Breast epithelium (tissue), 4 donors: Measurements from ENCODE around the gene KCNQ2. TPM values are rescaled to one million over a fixed set of nuclear protein-coding genes. Genes with fewer than 3 reads are reported as not detected.

ENCODE experiments used
- DNase-seq, 2 donors: peaks; one replicate each; pipeline ENCODE4 v3.0.0-alpha.2; 2019; ENCODE audit warnings: low spot score in 2 of 2
- H3K27ac ChIP-seq, 2 donors: fragments of 200-600 bp; sonication (generic) in 1 of 2; one replicate each; pipeline ENCODE4 v1.5.1; 2016 to 2019; ENCODE audit warnings: mild to moderate bottlenecking in 1 of 2
- H3K27me3 ChIP-seq, 2 donors: fragments of 200-600 bp; sonication (generic) in 1 of 2; one replicate each; pipeline versions ENCODE4 v1.5.1 to v1.6.0; 2017 to 2019; ENCODE audit warnings: control low read depth in 1 of 2, mild to moderate bottlenecking in 1 of 2
- H3K36me3 ChIP-seq: fragments of 200-600 bp; one replicate; pipeline ENCODE4 v1.5.1; 2019
- H3K4me1 ChIP-seq, 2 donors: fragments of 200-600 bp; sonication (generic); one replicate each; pipeline ENCODE4 v1.5.1; 2016 to 2019; ENCODE audit warnings: control low read depth in 1 of 2
- H3K4me3 ChIP-seq, 3 donors: fragments of 200-600 bp; sonication (generic); 1 replicate in 2 of 3; 2 replicates in 1 of 3; pipeline ENCODE4 v1.5.1; 2016 to 2019; ENCODE audit warnings: mild to moderate bottlenecking in 3 of 3, moderate library complexity in 2 of 3
- H3K9me3 ChIP-seq, 2 donors: fragments of 200-600 bp; sonication (generic) in 1 of 2; one replicate each; pipeline ENCODE4 v1.5.1; 2016 to 2019; ENCODE audit warnings: control low read depth in 1 of 2
- CTCF ChIP-seq, 3 donors: fragments of 450-650 bp; IDR thresholded peaks; one replicate each; pipeline ENCODE4 v1.5.1; 2016 to 2017; ENCODE audit warnings: antibody characterized with exemption in 3 of 3, mild to moderate bottlenecking in 3 of 3, moderate library complexity in 3 of 3
- POLR2A ChIP-seq: fragments of 450-650 bp; IDR thresholded peaks from one replicate; pipeline ENCODE4 v1.6.1; 2016; ENCODE audit warnings: antibody characterized with exemption, mild to moderate bottlenecking, moderate library complexity
- POLR2AphosphoS5 ChIP-seq, 3 donors: sonication (generic); formaldehyde crosslinking; IDR thresholded peaks; one replicate each; pipeline ENCODE4 v1.6.1; 2017; ENCODE audit warnings: antibody characterized with exemption in 3 of 3
- intact Hi-C: fragments of 100-400 bp; cut with DNase I; formaldehyde crosslinking; loops from one replicate; pipeline ENCODE4 v1.15.1; 2023; ENCODE audit warnings: low total_unique reads
- total RNA-seq, 3 donors: library from RNA; depleted of rRNA; stranded (reverse); fragments of >200 nt; gene quantifications; one replicate each; pipeline ENCODE4 v1.1.0, GENCODE V29; 2016

The KCNQ2 gene
- total RNA-seq, 3 donors from 2014 or later, result not detected

- intact Hi-C loops, result no loop called here
- no peak overlapping the region for H3K27ac ChIP-seq
- H3K36me3 ChIP-seq, result no peaks in the 10 kb centered on the region
- DNase-seq, result no peak
- no peaks in the 10 kb centered on the region for H3K4me1 ChIP-seq
- no peak for TF ChIP-seq CTCF (IDR thresholded peaks at IDR 0.05)
- no peak for TF ChIP-seq POLR2A
- no peak for TF ChIP-seq POLR2AphosphoS5 (IDR thresholded peaks at IDR 0.05)
- no peaks in the 10 kb centered on the region for H3K9me3 ChIP-seq
- no peak overlapping the region for H3K4me3 ChIP-seq
- peaks cover 0 to 95% of the 10 kb centered on the region in 2 donors for H3K27me3 ChIP-seq
These were observed 8.8 kb downstream of the KCNQ2 start for GRCh38 chr20:63463400-63464288.

GRCh38 chr20:63462244-63462643 lies 10.2 kb downstream of the KCNQ2 start:
- DNase-seq, result no peak
- Histone ChIP-seq H3K4me3 (no peak overlapping the region), H3K36me3 (no peaks in the 10 kb centered on the region), H3K27me3 (peaks cover 0 to 95% of the 10 kb centered on the region in 2 donors), H3K27ac (no peak overlapping the region), H3K4me1 (no peaks in the 10 kb centered on the region), H3K9me3 (peaks cover 0 to 2% of the 10 kb centered on the region in 2 donors)
- intact Hi-C loops, result no loop called here
- TF ChIP-seq POLR2A (no peak), CTCF (IDR thresholded peaks at IDR 0.05) (no peak), POLR2AphosphoS5 (IDR thresholded peaks at IDR 0.05) (no peak)

GRCh38 chr20:63461104-63461763 lies 11.2 kb downstream of the KCNQ2 start:
- peaks cover 0 to 2% of the 10 kb centered on the region in 2 donors for H3K9me3 ChIP-seq
- H3K4me3 ChIP-seq, result no peak overlapping the region
- H3K27ac ChIP-seq, result no peak overlapping the region
- H3K36me3 ChIP-seq, result no peaks in the 10 kb centered on the region
- DNase-seq, result no peak
- no peak for TF ChIP-seq CTCF (IDR thresholded peaks at IDR 0.05)
- TF ChIP-seq POLR2AphosphoS5 (IDR thresholded peaks at IDR 0.05), result no peak
- no peak for TF ChIP-seq POLR2A
- intact Hi-C loops, result no loop called here
- peaks cover 5 to 95% of the 10 kb centered on the region in 2 donors for H3K27me3 ChIP-seq
- H3K4me1 ChIP-seq, result no peaks in the 10 kb centered on the region

GRCh38 chr20:63459070-63459380 lies 13.4 kb downstream of the KCNQ2 start:
- Histone ChIP-seq H3K27me3 (peaks cover 11 to 95% of the 10 kb centered on the region in 2 donors), H3K4me3 (no peak overlapping the region), H3K9me3 (peaks cover 0 to 2% of the 10 kb centered on the region in 2 donors), H3K27ac (no peak overlapping the region), H3K4me1 (peaks cover 0 to 5% of the 10 kb centered on the region in 2 donors), H3K36me3 (no peaks in the 10 kb centered on the region)
- DNase-seq, result no peak
- intact Hi-C loops, result no loop called here
- no peak for TF ChIP-seq POLR2AphosphoS5 (IDR thresholded peaks at IDR 0.05)
- no peak for TF ChIP-seq POLR2A
- TF ChIP-seq CTCF (IDR thresholded peaks at IDR 0.05), result no peak
